Measurements from ENCODE around the gene TMPRSS4. TPM values are rescaled to one million over a fixed set of nuclear protein-coding genes. Genes with fewer than 3 reads are reported as not detected.

TMPRSS4 gene
- total and polyA plus RNA-seq, 2 experiments from 2014 or later: not detected

GRCh38 chr11:118138839-118139420, 62.1 kb downstream of the TMPRSS4 start:
- Histone ChIP-seq H3F3A (ENCODE audit: insufficient read depth) (no peaks in the 10 kb centered on the region; the same call in 1 of the 2 replicates), H2AFZ (no peak overlapping the region), H3K9me2 (ENCODE audit: insufficient read depth) (no peaks in the 10 kb centered on the region), H3K9me3 (ENCODE audit: low read depth) (no peaks in the 10 kb centered on the region), H3K79me2 (ENCODE audit: insufficient read depth) (no peaks in the 10 kb centered on the region), H3K27ac (no peak overlapping the region), H3K4me2 (ENCODE audit: unreplicated experiment) (no peak overlapping the region), H4K20me1 (ENCODE audit: insufficient read depth) (no peaks in the 10 kb centered on the region), H3K9ac (no peak overlapping the region), H3K27me3 (replicated peaks; ENCODE audit: insufficient read depth) (peaks cover 35% of the 10 kb centered on the region; the same call in 1 of the 2 replicates), H3K4me1 (ENCODE audit: insufficient read depth) (no peaks in the 10 kb centered on the region), H3K4me3 (no peak overlapping the region), H3K36me3 (ENCODE audit: low read depth) (no peaks in the 10 kb centered on the region)
- DNase-seq: no peak
- TF ChIP-seq EZH2 (IDR thresholded peaks at IDR 0.05; ENCODE audit: insufficient read depth, poor library complexity, severe bottlenecking) (no peak), EZH2phosphoT487 (IDR thresholded peaks at IDR 0.05; ENCODE audit: insufficient read depth, low read depth) (no peak)
- 44 to 53% methylated on average over 10 of the region's 10 CpGs for WGBS, 2 experiments (ENCODE audit: low coverage in 1 of 2, low lambda C conversion rate in 2 of 2, missing lambda C conversion rate in 2 of 2)
- in situ Hi-C loops (cut with MboI): no loop called here

GRCh38 chr11:118139578-118139977, 62.7 kb downstream of the TMPRSS4 start:
- TF ChIP-seq EZH2 (IDR thresholded peaks at IDR 0.05; ENCODE audit: insufficient read depth, poor library complexity, severe bottlenecking): no peak
- in situ Hi-C loops (cut with MboI): no loop called here
- H3F3A ChIP-seq (ENCODE audit: insufficient read depth): no peaks in the 10 kb centered on the region; the same call in 1 of the 2 replicates
- no peaks in the 10 kb centered on the region for H3K79me2 ChIP-seq (ENCODE audit: insufficient read depth)
- H2AFZ ChIP-seq: no peak overlapping the region
- peaks cover 35% of the 10 kb centered on the region for H3K27me3 ChIP-seq (replicated peaks; ENCODE audit: insufficient read depth)
- H3K9ac ChIP-seq: no peak overlapping the region
- no peaks in the 10 kb centered on the region for H3K36me3 ChIP-seq (ENCODE audit: low read depth)
- H3K27ac ChIP-seq: no peak overlapping the region
- DNase-seq: peak; percentile 7
- WGBS, 2 experiments (ENCODE audit: low coverage in 1 of 2, low lambda C conversion rate in 2 of 2, missing lambda C conversion rate in 2 of 2): 0% methylated on average over 1 of the region's 1 CpG
- no peaks in the 10 kb centered on the region for H4K20me1 ChIP-seq (ENCODE audit: insufficient read depth)
- H3K4me2 ChIP-seq (ENCODE audit: unreplicated experiment): no peak overlapping the region
- no peaks in the 10 kb centered on the region for H3K9me3 ChIP-seq (ENCODE audit: low read depth)
- no peaks in the 10 kb centered on the region for H3K9me2 ChIP-seq (ENCODE audit: insufficient read depth)
- no peaks in the 10 kb centered on the region for H3K4me1 ChIP-seq (ENCODE audit: insufficient read depth)
- no peak overlapping the region for H3K4me3 ChIP-seq

- Histone ChIP-seq H3K27ac (no peak overlapping the region), H3K9me3 (ENCODE audit: low read depth) (no peaks in the 10 kb centered on the region), H3K4me3 (no peak overlapping the region), H3K4me1 (ENCODE audit: insufficient read depth) (no peaks in the 10 kb centered on the region), H3K9me2 (ENCODE audit: insufficient read depth) (no peaks in the 10 kb centered on the region), H3K36me3 (ENCODE audit: low read depth) (no peaks in the 10 kb centered on the region), H3K79me2 (ENCODE audit: insufficient read depth) (no peaks in the 10 kb centered on the region), H3F3A (ENCODE audit: insufficient read depth) (no peaks in the 10 kb centered on the region; the same call in 1 of the 2 replicates), H3K9ac (no peak overlapping the region), H4K20me1 (ENCODE audit: insufficient read depth) (no peaks in the 10 kb centered on the region), H2AFZ (no peak overlapping the region), H3K27me3 (replicated peaks; ENCODE audit: insufficient read depth) (peaks cover 45% of the 10 kb centered on the region), H3K4me2 (ENCODE audit: unreplicated experiment) (no peak overlapping the region)
- 28 to 36% methylated on average over 2 of the region's 2 CpGs for WGBS, 2 experiments (ENCODE audit: low coverage in 1 of 2, low lambda C conversion rate in 2 of 2, missing lambda C conversion rate in 2 of 2)
- in situ Hi-C loops (cut with MboI): no loop called here
- peak; percentile 64 for DNase-seq
- TF ChIP-seq EZH2phosphoT487 (IDR thresholded peaks at IDR 0.05; ENCODE audit: insufficient read depth, low read depth) (no peak), EZH2 (IDR thresholded peaks at IDR 0.05; ENCODE audit: insufficient read depth, poor library complexity, severe bottlenecking) (no peak)
These were observed 65.2 kb downstream of the TMPRSS4 start for GRCh38 chr11:118142081-118142480.

GRCh38 chr11:118142809-118143208, 65.9 kb downstream of the TMPRSS4 start:
- Histone ChIP-seq H3K36me3 (ENCODE audit: low read depth) (no peaks in the 10 kb centered on the region), H3K9me2 (ENCODE audit: insufficient read depth) (no peaks in the 10 kb centered on the region), H3K27ac (no peak overlapping the region), H3K9ac (no peak overlapping the region), H2AFZ (no peak overlapping the region), H3K9me3 (ENCODE audit: low read depth) (no peaks in the 10 kb centered on the region), H4K20me1 (ENCODE audit: insufficient read depth) (no peaks in the 10 kb centered on the region), H3F3A (ENCODE audit: insufficient read depth) (no peaks in the 10 kb centered on the region; the same call in 1 of the 2 replicates), H3K79me2 (ENCODE audit: insufficient read depth) (no peaks in the 10 kb centered on the region), H3K4me1 (ENCODE audit: insufficient read depth) (no peaks in the 10 kb centered on the region), H3K4me3 (no peak overlapping the region), H3K27me3 (replicated peaks; ENCODE audit: insufficient read depth) (peaks cover 53% of the 10 kb centered on the region), H3K4me2 (ENCODE audit: unreplicated experiment) (no peak overlapping the region)
- TF ChIP-seq EZH2 (IDR thresholded peaks at IDR 0.05; ENCODE audit: insufficient read depth, poor library complexity, severe bottlenecking) (no peak), EZH2phosphoT487 (IDR thresholded peaks at IDR 0.05; ENCODE audit: insufficient read depth, low read depth) (no peak)
- peak; percentile 13 for DNase-seq
- 52 to 53% methylated on average over 6 of the region's 6 CpGs for WGBS, 2 experiments (ENCODE audit: low coverage in 1 of 2, low lambda C conversion rate in 2 of 2, missing lambda C conversion rate in 2 of 2)
- in situ Hi-C loops (cut with MboI): no loop called here
